ENCODE data around the gene GP5.

GP5 gene

GRCh38 chr3:194360568-194360967, 38.5 kb downstream of the GP5 start:
- FAIRE-seq (no peak), DNase-seq (ENCODE audit: insufficient read length, low spot score) (no peak)
- no peak for TF ChIP-seq SPI1 (IDR thresholded peaks at IDR 0.05; ENCODE audit: low read depth, low read length)
- TF ChIP-seq POLR2A (IDR thresholded peaks at IDR 0.05; ENCODE audit: low read depth, low read length) = no peak
- no peak for TF ChIP-seq POLR2AphosphoS5 (IDR thresholded peaks at IDR 0.05; ENCODE audit: low read depth, low read length)

- FAIRE-seq (no peak), DNase-seq (ENCODE audit: insufficient read length, low spot score) (no peak)
- TF ChIP-seq POLR2A (IDR thresholded peaks at IDR 0.05; ENCODE audit: low read depth, low read length) (no peak), PAX5 (IDR thresholded peaks at IDR 0.05; ENCODE audit: insufficient read depth, low read length, severe bottlenecking) (no peak), TAF1 (IDR thresholded peaks at IDR 0.05; ENCODE audit: low read depth, low read length) (no peak), POLR2AphosphoS5 (IDR thresholded peaks at IDR 0.05; ENCODE audit: low read depth, low read length) (no peak), POU2F2 (IDR thresholded peaks at IDR 0.05; ENCODE audit: low read depth, low read length) (no peak), SPI1 (IDR thresholded peaks at IDR 0.05; ENCODE audit: low read depth, low read length) (no peak)
Measured at GRCh38 chr3:194357681-194358080, 41.4 kb downstream of the GP5 start.

GRCh38 chr3:194355379-194355778, 43.7 kb downstream of the GP5 start:
- TF ChIP-seq SPI1 (IDR thresholded peaks at IDR 0.05; ENCODE audit: low read depth, low read length) (no peak), POLR2AphosphoS5 (IDR thresholded peaks at IDR 0.05; ENCODE audit: low read depth, low read length) (no peak), PAX5 (IDR thresholded peaks at IDR 0.05; ENCODE audit: insufficient read depth, low read length, severe bottlenecking) (no peak), TAF1 (IDR thresholded peaks at IDR 0.05; ENCODE audit: low read depth, low read length) (no peak), POLR2A (IDR thresholded peaks at IDR 0.05; ENCODE audit: low read depth, low read length) (no peak), POU2F2 (IDR thresholded peaks at IDR 0.05; ENCODE audit: low read depth, low read length) (no peak)
- FAIRE-seq = no peak
- no peak for DNase-seq (ENCODE audit: insufficient read length, low spot score)

- TF ChIP-seq POLR2AphosphoS5 (IDR thresholded peaks at IDR 0.05; ENCODE audit: low read depth, low read length) (no peak), SPI1 (IDR thresholded peaks at IDR 0.05; ENCODE audit: low read depth, low read length) (no peak), PAX5 (IDR thresholded peaks at IDR 0.05; ENCODE audit: insufficient read depth, low read length, severe bottlenecking) (no peak), TAF1 (IDR thresholded peaks at IDR 0.05; ENCODE audit: low read depth, low read length) (no peak), POU2F2 (IDR thresholded peaks at IDR 0.05; ENCODE audit: low read depth, low read length) (no peak), POLR2A (IDR thresholded peaks at IDR 0.05; ENCODE audit: low read depth, low read length) (no peak)
- DNase-seq (ENCODE audit: insufficient read length, low spot score) = no peak
Measured at GRCh38 chr3:194354315-194354714, 44.8 kb downstream of the GP5 start.

GRCh38 chr3:194352667-194353246, 46.3 kb downstream of the GP5 start:
- TF ChIP-seq PAX5 (IDR thresholded peaks at IDR 0.05; ENCODE audit: insufficient read depth, low read length, severe bottlenecking) = no peak
- no peak for TF ChIP-seq TAF1 (IDR thresholded peaks at IDR 0.05; ENCODE audit: low read depth, low read length)
- no peak for TF ChIP-seq SPI1 (IDR thresholded peaks at IDR 0.05; ENCODE audit: low read depth, low read length)
- no peak for FAIRE-seq
- DNase-seq (ENCODE audit: insufficient read length, low spot score) = no peak

More at GRCh38 chr3:194354315-194354714, 44.8 kb downstream of the GP5 start:
- FAIRE-seq = no peak

- FAIRE-seq = peak; percentile 74
Measured at GRCh38 chr3:194351952-194352536, 47.0 kb downstream of the GP5 start.

GRCh38 chr3:194351080-194351672, 47.9 kb downstream of the GP5 start, which contains the start of gene CPN2:
Gene CPN2, minus strand, starts transcription at chr3:194351328. Its CDS starts 8,626 bp downstream, at chr3:194342702.
- FAIRE-seq (no peak), DNase-seq (ENCODE audit: insufficient read length, low spot score) (no peak)
- no peak for TF ChIP-seq POLR2A (IDR thresholded peaks at IDR 0.05; ENCODE audit: low read depth, low read length)
- TF ChIP-seq TAF1 (IDR thresholded peaks at IDR 0.05; ENCODE audit: low read depth, low read length) = no peak
- TF ChIP-seq POU2F2 (IDR thresholded peaks at IDR 0.05; ENCODE audit: low read depth, low read length) = no peak
- no peak for TF ChIP-seq PAX5 (IDR thresholded peaks at IDR 0.05; ENCODE audit: insufficient read depth, low read length, severe bottlenecking)
- TF ChIP-seq POLR2AphosphoS5 (IDR thresholded peaks at IDR 0.05; ENCODE audit: low read depth, low read length) = no peak
- no peak for TF ChIP-seq SPI1 (IDR thresholded peaks at IDR 0.05; ENCODE audit: low read depth, low read length)

More at GRCh38 chr3:194351952-194352536, 47.0 kb downstream of the GP5 start:
- no peak for DNase-seq (ENCODE audit: insufficient read length, low spot score)
- TF ChIP-seq POU2F2 (IDR thresholded peaks at IDR 0.05; ENCODE audit: low read depth, low read length) = no peak
- no peak for TF ChIP-seq POLR2A (IDR thresholded peaks at IDR 0.05; ENCODE audit: low read depth, low read length)
- TF ChIP-seq POLR2AphosphoS5 (IDR thresholded peaks at IDR 0.05; ENCODE audit: low read depth, low read length) = no peak
- no peak for TF ChIP-seq SPI1 (IDR thresholded peaks at IDR 0.05; ENCODE audit: low read depth, low read length)
- no peak for TF ChIP-seq PAX5 (IDR thresholded peaks at IDR 0.05; ENCODE audit: insufficient read depth, low read length, severe bottlenecking)
- no peak for TF ChIP-seq TAF1 (IDR thresholded peaks at IDR 0.05; ENCODE audit: low read depth, low read length)

GRCh38 chr3:194350726-194351071, 48.4 kb downstream of the GP5 start:
- FAIRE-seq (no peak), DNase-seq (ENCODE audit: insufficient read length, low spot score) (no peak)
- TF ChIP-seq SPI1 (IDR thresholded peaks at IDR 0.05; ENCODE audit: low read depth, low read length) = no peak
- no peak for TF ChIP-seq POLR2A (IDR thresholded peaks at IDR 0.05; ENCODE audit: low read depth, low read length)
- TF ChIP-seq TAF1 (IDR thresholded peaks at IDR 0.05; ENCODE audit: low read depth, low read length) = no peak
- TF ChIP-seq POLR2AphosphoS5 (IDR thresholded peaks at IDR 0.05; ENCODE audit: low read depth, low read length) = no peak
- TF ChIP-seq PAX5 (IDR thresholded peaks at IDR 0.05; ENCODE audit: insufficient read depth, low read length, severe bottlenecking) = no peak
- TF ChIP-seq POU2F2 (IDR thresholded peaks at IDR 0.05; ENCODE audit: low read depth, low read length) = no peak

GRCh38 chr3:194348354-194348753, 50.7 kb downstream of the GP5 start:
- FAIRE-seq = no peak
- TF ChIP-seq PAX5 (IDR thresholded peaks at IDR 0.05; ENCODE audit: insufficient read depth, low read length, severe bottlenecking) = no peak
- TF ChIP-seq POLR2A (IDR thresholded peaks at IDR 0.05; ENCODE audit: low read depth, low read length) = no peak
- no peak for TF ChIP-seq POU2F2 (IDR thresholded peaks at IDR 0.05; ENCODE audit: low read depth, low read length)
- TF ChIP-seq POLR2AphosphoS5 (IDR thresholded peaks at IDR 0.05; ENCODE audit: low read depth, low read length) = no peak
- TF ChIP-seq SPI1 (IDR thresholded peaks at IDR 0.05; ENCODE audit: low read depth, low read length) = no peak
- no peak for TF ChIP-seq TAF1 (IDR thresholded peaks at IDR 0.05; ENCODE audit: low read depth, low read length)
- no peak for DNase-seq (ENCODE audit: insufficient read length, low spot score)

Data from GM12891 (cell line).